GM19395 (cell line): ENCODE measurements around the gene LITAF.
"Not testable (repeated sequence)": the region's sequence is repeated elsewhere in the genome, so short reads cannot be mapped to it uniquely, and the experiment has no call there.

Experiments
- ATAC-seq: cut with Tn5 transposase; IDR thresholded peaks from one replicate; pipeline ENCODE4 v1.9.1; 2021; ENCODE audit warnings: mild to moderate bottlenecking, moderate library complexity; ENCODE audit not compliant: unreplicated experiment

Gene LITAF

DNA sequence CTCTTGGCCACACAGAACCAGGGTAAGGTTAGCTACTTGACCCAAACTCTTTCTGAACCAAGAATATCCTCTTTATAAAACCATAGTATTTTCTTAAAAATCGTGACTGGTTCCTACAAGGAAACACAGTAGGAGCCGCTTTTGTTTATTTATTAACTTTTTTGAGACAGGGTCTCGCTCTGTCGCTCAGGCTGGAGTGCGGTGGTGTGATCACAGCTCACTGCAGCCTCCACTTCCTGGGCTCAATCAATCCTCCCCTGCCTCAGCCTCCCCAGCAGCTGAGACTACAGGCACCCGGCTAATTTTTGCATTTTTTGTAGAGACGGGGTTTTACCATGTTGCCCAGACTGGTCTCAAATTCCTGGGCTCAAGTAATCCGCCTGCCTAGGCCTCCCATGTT lies 14.7 kb upstream of the LITAF start:
- ATAC-seq = no peak

DNA sequence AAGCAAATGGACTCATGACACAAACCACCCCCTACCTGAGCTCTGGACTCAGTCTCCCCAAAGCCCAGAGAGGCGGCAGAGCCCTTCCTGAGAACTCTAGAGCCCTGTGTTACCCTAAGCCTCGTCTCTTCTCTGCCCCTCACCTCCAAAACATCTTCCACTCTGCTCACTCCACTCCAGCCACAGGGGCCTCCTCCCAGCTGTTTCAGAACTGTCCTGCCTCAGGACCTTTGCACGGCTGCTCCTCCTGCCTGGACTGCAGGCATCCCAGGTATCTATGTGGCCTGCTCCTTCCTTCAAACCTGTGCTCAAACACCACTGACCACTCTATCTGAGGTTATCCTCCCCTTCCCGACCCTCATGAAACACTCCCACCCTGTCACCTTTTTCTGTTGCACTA lies 12.9 kb upstream of the LITAF start:
- ATAC-seq = no peak

GRCh38 chr16:11597235-11598095 lies 10.7 kb upstream of the LITAF start:
- no peak for ATAC-seq

GRCh38 chr16:11596572-11597226 lies 10.0 kb upstream of the LITAF start:
- no peak for ATAC-seq

- no peak for ATAC-seq
Observed at GRCh38 chr16:11593581-11593980, 6.9 kb upstream of the LITAF start.

DNA sequence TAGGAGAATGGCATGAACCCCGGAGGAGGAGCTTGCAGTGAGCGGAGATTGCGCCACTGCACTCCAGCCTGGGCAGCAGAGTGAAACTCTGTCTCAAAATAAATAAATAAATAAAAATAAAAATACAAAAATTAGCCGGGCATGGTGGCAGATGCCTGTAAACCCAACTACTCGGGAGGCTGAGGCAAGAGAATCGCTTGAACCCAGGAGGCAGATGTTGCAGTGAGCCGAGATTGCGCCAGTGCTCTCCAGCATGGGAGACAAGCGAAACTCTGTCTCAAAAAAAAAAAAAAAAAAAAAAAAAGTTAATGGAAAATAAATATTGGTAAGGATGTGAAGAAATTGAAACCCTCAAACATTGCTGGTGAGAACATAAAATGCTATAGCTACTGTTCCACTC lies 6.4 kb upstream of the LITAF start:
- not testable (repeated sequence) for ATAC-seq

- ATAC-seq = not testable (repeated sequence)
Observed at GRCh38 chr16:11591630-11592029, 4.9 kb upstream of the LITAF start.

GRCh38 chr16:11589198-11589550 lies 2.5 kb upstream of the LITAF start:
- no peak for ATAC-seq

DNA sequence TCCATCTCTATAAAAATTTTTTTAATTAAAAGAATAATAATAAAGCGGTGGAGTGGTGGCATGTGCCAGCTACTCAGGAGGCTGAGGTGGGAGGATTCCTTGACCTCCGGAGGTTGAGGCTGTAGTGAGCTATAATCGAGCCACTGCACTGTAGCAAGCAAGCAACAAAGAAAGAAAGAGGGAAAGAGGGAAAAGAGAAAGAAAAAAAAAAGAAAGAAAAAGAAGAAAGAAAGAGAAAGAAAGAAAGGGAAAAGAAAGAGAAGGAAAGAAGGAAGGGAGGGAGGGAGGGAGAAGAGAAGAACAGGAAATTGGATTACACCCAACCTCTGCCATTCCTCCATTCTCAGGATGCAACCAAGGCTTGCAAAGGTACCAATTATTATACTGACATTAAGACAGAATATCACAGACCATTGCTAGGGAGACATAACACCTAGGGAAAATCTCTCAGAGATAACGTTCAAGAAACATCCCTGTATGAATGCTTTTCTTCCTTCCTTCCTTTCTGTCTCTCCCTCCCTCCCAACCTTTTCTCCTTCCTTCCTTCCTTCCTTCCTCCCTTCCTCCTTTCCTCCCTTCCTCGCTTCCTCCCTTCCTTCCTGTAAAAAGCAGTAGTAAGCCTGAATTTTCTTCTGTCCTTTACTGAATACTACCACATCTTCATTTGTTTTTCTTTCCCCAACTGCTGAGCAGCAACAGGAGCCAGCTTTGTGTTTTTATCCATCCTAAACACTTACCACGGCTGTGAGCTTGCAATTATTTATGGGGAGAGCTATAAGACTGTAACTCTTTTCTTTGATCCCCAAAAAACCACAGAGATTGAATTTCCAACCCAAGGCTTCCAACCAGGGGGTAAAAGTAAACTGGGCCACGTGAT lies 1.8 kb upstream of the LITAF start:
- no peak for ATAC-seq

DNA sequence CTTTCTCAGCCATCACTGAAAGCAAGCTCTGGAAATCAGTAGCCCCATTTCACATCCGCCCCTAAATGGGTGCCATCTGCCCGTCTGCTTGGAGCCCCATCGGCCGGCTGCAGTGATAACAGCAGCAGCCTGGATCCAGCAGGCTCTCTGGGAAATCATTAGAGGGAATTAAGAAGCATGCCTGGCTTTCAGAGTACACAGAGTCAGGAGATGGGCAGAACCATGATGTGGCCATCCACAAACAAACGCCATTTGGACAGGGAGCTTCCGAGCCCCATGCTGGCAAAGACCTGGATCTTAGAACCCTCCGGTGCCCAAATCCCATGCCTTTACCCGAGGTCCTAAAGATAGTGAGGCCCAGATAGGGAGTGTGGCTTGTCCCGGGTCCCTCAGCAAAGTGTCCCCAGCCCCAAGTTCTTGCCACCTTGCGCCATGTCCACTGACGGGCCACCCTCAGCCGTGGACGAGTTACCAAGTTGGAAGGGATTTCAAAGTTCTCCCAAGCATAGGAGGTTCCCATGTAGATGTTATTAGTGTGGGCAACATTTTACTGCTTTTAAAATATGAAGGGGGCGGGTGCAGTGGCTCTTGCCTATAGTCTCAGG lies 1.0 kb upstream of the LITAF start:
- no peak for ATAC-seq

- peak; percentile 9 for ATAC-seq
Observed at GRCh38 chr16:11586378-11586855, 302 bp downstream of the LITAF start.

DNA sequence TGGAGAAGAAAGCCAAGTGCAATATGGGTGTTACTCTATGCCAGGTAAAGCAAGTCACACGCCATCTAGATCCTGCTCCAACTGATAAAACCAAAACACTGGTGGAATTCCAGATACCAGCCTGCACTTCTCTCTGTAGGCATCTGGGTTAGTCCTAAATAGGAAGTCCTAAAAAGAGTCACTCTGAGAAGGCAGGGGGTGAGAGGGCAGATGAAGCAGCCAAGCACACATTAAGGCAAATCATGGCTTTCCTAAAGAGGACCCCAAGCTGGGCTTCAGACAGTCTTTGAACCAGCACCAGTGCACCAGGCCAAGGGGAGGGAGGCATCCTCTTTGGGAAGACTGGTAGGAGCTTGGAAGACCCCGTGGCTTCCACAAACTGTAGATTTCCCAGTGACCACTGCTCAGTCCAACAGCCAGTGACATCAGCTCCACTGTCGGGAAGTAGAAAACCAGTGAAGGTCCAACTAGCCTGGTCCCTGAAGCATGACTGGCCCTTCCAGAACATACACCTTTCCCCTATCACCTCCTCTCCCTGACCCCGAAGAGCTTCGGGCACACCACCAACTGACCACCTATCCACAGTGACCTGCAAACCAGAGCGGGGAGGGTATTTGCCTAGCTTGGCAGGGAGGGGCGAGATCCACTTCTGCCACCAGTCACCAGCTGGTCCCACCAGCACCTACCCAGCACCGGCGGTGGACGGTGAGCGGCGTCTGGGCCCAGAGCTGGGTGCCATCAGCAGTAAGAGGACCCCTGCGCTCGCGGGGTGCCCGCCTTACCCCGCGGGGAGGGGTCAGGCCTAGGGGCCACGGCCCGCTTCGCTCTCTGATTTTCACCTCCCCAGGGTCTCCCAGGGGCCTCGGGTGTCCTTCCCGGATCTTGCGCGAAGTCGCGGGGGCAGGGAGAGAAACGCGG lies 1.0 kb downstream of the LITAF start:
- ATAC-seq = no peak

DNA sequence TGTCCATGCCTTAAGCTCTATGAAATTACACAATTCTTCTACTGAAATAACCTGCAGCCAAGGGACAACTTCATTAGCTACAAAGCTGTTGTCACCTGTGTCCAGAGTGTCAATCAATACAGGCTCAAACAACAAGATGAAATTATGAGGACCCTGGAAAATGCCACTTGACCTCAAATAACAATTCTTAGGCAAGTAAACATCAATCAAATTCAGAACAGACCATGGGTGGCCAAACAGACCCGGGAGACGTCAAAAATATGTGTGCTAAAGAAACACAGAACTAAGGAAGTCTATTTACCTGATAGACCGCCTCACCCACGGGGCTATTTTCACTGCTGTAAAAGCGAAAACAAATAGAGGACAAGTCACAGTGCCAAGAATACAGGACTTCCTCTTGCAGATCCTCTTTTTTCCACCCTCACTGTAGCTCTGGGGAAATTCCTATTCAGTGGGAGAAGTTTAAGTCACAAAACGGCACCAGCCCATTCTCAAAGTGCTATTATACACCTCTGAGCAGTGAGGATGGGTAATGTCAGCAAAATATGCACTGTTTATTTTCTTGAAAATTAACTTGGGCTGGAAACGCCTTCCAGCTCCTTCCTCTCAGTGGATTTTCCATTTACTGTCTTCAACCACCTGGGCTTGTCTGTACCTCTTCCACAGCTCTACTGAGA lies 2.7 kb downstream of the LITAF start:
- no peak for ATAC-seq

DNA sequence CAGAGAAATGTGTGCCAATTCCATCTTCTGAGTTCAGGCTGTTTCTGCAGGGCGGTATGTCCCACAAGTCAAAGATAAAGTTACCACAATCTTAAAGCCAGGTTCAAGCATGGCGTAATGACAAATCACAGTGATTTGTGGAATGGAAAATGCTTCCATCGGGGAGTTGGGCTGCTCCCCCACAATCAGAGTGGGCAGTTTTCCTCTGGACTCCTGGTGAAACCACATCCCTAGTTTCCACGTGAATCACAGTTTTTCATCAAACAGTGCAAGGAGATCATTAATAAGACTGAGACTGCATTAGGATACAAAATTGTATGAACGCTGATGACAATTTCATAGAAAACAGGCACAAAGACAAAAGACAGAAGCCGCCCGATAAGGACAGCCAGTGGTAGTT lies 3.6 kb downstream of the LITAF start:
- no peak for ATAC-seq

DNA sequence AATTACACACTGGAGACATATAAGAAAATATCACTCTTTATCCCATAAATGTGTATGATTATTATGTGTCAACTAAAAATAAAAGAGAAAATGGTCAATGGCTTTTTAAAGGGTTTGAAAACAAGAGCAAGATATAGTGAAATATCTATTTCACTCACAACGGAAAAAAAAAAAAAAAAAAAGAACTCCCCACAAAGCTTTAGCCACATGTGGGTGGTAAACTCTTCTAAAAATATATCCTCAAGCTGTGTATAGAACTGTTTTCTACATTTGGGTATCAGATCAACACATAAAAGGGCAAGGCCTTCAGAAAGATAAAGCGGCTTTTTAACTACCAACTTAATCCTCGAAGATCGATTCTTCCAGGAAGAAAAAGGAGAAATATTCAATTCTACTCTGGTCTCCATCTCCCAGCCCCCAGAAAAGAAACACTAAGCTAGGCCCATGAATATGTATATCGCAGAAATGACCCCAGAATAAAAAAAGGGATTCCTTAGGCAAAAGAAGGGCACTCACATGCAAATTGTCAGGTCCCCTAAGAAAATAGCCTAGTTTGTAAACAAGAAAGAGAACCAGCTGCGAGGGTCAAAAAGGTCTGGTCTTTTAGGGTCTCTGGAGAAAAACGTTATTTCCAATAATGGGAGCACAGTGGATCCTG lies 4.4 kb downstream of the LITAF start:
- ATAC-seq = no peak

GRCh38 chr16:11581678-11582077 lies 5.0 kb downstream of the LITAF start:
- ATAC-seq = no peak

- ATAC-seq = no peak
Observed at GRCh38 chr16:11580451-11581086, 6.2 kb downstream of the LITAF start.

- ATAC-seq = not testable (repeated sequence)
Observed at GRCh38 chr16:11577290-11577660, 9.4 kb downstream of the LITAF start.
